HepG2 (cell line): ENCODE measurements around the gene EML2. TPM values are rescaled to one million over a fixed set of nuclear protein-coding genes. Genes with fewer than 3 reads are reported as not detected.

ENCODE experiments used
- BCL3 ChIP-seq: sonication (generic); formaldehyde crosslinking; IDR thresholded peaks from 2 replicates; pipeline ENCODE4 v1.5.1; 2020; ENCODE audit warnings: mild to moderate bottlenecking, missing genetic modification reagents, moderate library complexity
- CBFB ChIP-seq: sonication (generic); formaldehyde crosslinking; IDR thresholded peaks from 2 replicates; pipeline ENCODE4 v1.4.0; 2020; ENCODE audit warnings: missing genetic modification reagents
- ELF4 ChIP-seq: sonication (generic); formaldehyde crosslinking; IDR thresholded peaks from 2 replicates; pipeline ENCODE4 v1.5.0; 2020; ENCODE audit warnings: missing genetic modification reagents, mild to moderate bottlenecking, moderate library complexity, borderline replicate concordance
- GFI1 ChIP-seq: sonication (generic); formaldehyde crosslinking; IDR thresholded peaks from 2 replicates; pipeline ENCODE4 v1.5.0; 2020; ENCODE audit warnings: missing genetic modification reagents, mild to moderate bottlenecking, borderline replicate concordance
- HMGXB4 ChIP-seq, 2 experiments: sonication (generic) in 1 of 2; formaldehyde crosslinking in 1 of 2; IDR thresholded peaks; 2 replicates each; pipeline versions ENCODE4 v1.4.0 to v1.6.1; 2018 to 2020; ENCODE audit warnings: missing genetic modification reagents in 2 of 2, borderline replicate concordance in 1 of 2, low read depth in 1 of 2, mild to moderate bottlenecking in 1 of 2, missing biosample characterization in 1 of 2
- KAT2B ChIP-seq: fragments of 150-350 bp; IDR thresholded peaks from 2 replicates; pipeline ENCODE4 v1.6.1; 2014; ENCODE audit warnings: low read depth, low read length, borderline replicate concordance
- LCORL ChIP-seq, 2 experiments: fragments of 450-650 bp in 1 of 2; sonication (generic) in 1 of 2; formaldehyde crosslinking in 1 of 2; IDR thresholded peaks; 2 replicates each; pipeline versions ENCODE4 v1.5.0 to v1.6.1; 2017 to 2020; ENCODE audit warnings: antibody characterized with exemption in 1 of 2, missing genetic modification reagents in 1 of 2
- MIER2 ChIP-seq: IDR thresholded peaks from 2 replicates; pipeline ENCODE4 v1.6.1; 2016; ENCODE audit warnings: missing biosample characterization, missing genetic modification reagents
- NFE2L1 ChIP-seq: sonication (generic); formaldehyde crosslinking; IDR thresholded peaks from 2 replicates; pipeline ENCODE4 v1.4.0; 2020; ENCODE audit warnings: missing genetic modification reagents, mild to moderate bottlenecking, borderline replicate concordance
- NFYB ChIP-seq: sonication (generic); formaldehyde crosslinking; IDR thresholded peaks from 2 replicates; pipeline ENCODE4 v1.4.0; 2020; ENCODE audit warnings: missing genetic modification reagents
- SPEN ChIP-seq: sonication (generic); formaldehyde crosslinking; IDR thresholded peaks from 2 replicates; pipeline ENCODE4 v1.5.1; 2020; ENCODE audit warnings: low read depth, mild to moderate bottlenecking, missing genetic modification reagents
- TOE1 ChIP-seq: sonication (generic); formaldehyde crosslinking; IDR thresholded peaks from 2 replicates; pipeline ENCODE4 v1.4.0; 2020; ENCODE audit warnings: mild to moderate bottlenecking, missing genetic modification reagents
- ZBTB20 ChIP-seq: sonication (generic); formaldehyde crosslinking; IDR thresholded peaks from 2 replicates; pipeline ENCODE4 v1.8.1; 2023; ENCODE audit warnings: missing genetic modification reagents, low read depth, mild to moderate bottlenecking, borderline replicate concordance
- ZFY ChIP-seq: sonication (generic); formaldehyde crosslinking; IDR thresholded peaks from 2 replicates; pipeline ENCODE4 v1.4.0; 2020; ENCODE audit warnings: missing genetic modification reagents
- ZMYM4 ChIP-seq: sonication (generic); formaldehyde crosslinking; IDR thresholded peaks from 2 replicates; pipeline ENCODE4 v1.8.1; 2023; ENCODE audit warnings: mild to moderate bottlenecking, missing genetic modification reagents
- ZNF17 ChIP-seq: sonication (generic); formaldehyde crosslinking; IDR thresholded peaks from 2 replicates; pipeline ENCODE4 v1.5.0; 2020; ENCODE audit warnings: mild to moderate bottlenecking, missing genetic modification reagents
- ZNF234 ChIP-seq: sonication (generic); formaldehyde crosslinking; conservative IDR thresholded peaks from 2 replicates; pipeline ENCODE4 v1.5.1; 2020; ENCODE audit warnings: mild to moderate bottlenecking, missing genetic modification reagents
- ZNF256 ChIP-seq: sonication (generic); formaldehyde crosslinking; conservative IDR thresholded peaks from 2 replicates; pipeline ENCODE4 v1.4.0; 2020; ENCODE audit warnings: missing genetic modification reagents
- ZNF274 ChIP-seq: sonication (generic); formaldehyde crosslinking; IDR thresholded peaks from 2 replicates; pipeline ENCODE4 v1.5.1; 2020; ENCODE audit warnings: mild to moderate bottlenecking, missing genetic modification reagents
- ZNF530 ChIP-seq: sonication (generic); formaldehyde crosslinking; IDR thresholded peaks from 2 replicates; pipeline ENCODE4 v1.5.0; 2020; ENCODE audit warnings: low read depth, mild to moderate bottlenecking, missing genetic modification reagents
- ZNF562 ChIP-seq: sonication (generic); formaldehyde crosslinking; IDR thresholded peaks from 2 replicates; pipeline ENCODE4 v1.8.0; 2022; ENCODE audit warnings: missing genetic modification reagents, borderline replicate concordance
- ZNF607 ChIP-seq: sonication (generic); formaldehyde crosslinking; IDR thresholded peaks from 2 replicates; pipeline ENCODE4 v1.5.1; 2020; ENCODE audit warnings: missing genetic modification reagents, mild to moderate bottlenecking, borderline replicate concordance
- polyA plus RNA-seq, 8 experiments: library from polyadenylated mRNA; depleted of rRNA in 3 of 8; stranded (reverse) in 7 of 8; unstranded in 1 of 8; fragments of >200 nt; fragmentation: Illumina TruSeq in 4 of 8; extraction: Trizol in 4 of 8; gene quantifications; 2 replicates each; pipeline versions ENCODE4 v1.2.1 to v1.2.3, GENCODE V29; 2011 to 2016; ENCODE audit warnings: low read depth in 4 of 8, missing spikeins in 1 of 8, mixed read lengths in 1 of 8; ENCODE audit not compliant: insufficient read depth in 1 of 8
- total RNA-seq, 5 experiments: library from RNA; depleted of rRNA; stranded (reverse); fragments of >200 nt; fragmentation: Illumina TruSeq; extraction: Trizol; gene quantifications; 2 replicates each; pipeline ENCODE4 v1.2.3, GENCODE V29; 2016; ENCODE audit warnings: low read depth in 1 of 5
- TF ChIP-seq, protein P1 (sequence below): sonication (generic); formaldehyde crosslinking; IDR thresholded peaks from 2 replicates; pipeline ENCODE4 v1.4.0; 2020; ENCODE audit warnings: missing genetic modification reagents
- TF ChIP-seq, protein P2 (sequence below): IDR thresholded peaks from 2 replicates; pipeline ENCODE4 v1.6.1; 2016; ENCODE audit warnings: control low read depth

EML2 gene
- total and polyA plus RNA-seq, 2 of the 13 experiments (the other 11 are each of a cell fraction or from before 2014, with no cell fraction given): 7.3 to 12.9 TPM

GRCh38 chr19:45641274-45642105, 2.3 kb upstream of the EML2 start (continued):
- TF ChIP-seq, protein P1, sequence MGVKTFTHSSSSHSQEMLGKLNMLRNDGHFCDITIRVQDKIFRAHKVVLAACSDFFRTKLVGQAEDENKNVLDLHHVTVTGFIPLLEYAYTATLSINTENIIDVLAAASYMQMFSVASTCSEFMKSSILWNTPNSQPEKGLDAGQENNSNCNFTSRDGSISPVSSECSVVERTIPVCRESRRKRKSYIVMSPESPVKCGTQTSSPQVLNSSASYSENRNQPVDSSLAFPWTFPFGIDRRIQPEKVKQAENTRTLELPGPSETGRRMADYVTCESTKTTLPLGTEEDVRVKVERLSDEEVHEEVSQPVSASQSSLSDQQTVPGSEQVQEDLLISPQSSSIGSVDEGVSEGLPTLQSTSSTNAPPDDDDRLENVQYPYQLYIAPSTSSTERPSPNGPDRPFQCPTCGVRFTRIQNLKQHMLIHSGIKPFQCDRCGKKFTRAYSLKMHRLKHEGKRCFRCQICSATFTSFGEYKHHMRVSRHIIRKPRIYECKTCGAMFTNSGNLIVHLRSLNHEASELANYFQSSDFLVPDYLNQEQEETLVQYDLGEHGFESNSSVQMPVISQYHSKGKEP (CRISPR knock-in tag): no peak
- TF ChIP-seq ZNF562 (CRISPR knock-in tag) (no peak), SPEN (peak; percentile 57; the same call in 1 of the 2 replicates), ZNF17 (no peak), TOE1 (CRISPR knock-in tag) (no peak), GFI1 (CRISPR knock-in tag) (no peak), BCL3 (CRISPR knock-in tag) (no peak), ZMYM4 (CRISPR knock-in tag) (no peak), NFE2L1 (CRISPR knock-in tag) (no peak), ELF4 (CRISPR knock-in tag) (no peak), LCORL (IDR thresholded peaks at IDR 0.05) (no peak), LCORL (CRISPR knock-in tag; IDR thresholded peaks at IDR 0.05) (0 out of 2 replicates have a peak, but pooled peaks have one; percentile 45), ZNF256 (CRISPR knock-in tag) (no peak), ZNF274 (CRISPR knock-in tag) (no peak), NFYB (CRISPR knock-in tag) (no peak), CBFB (no peak), ZNF607 (CRISPR knock-in tag) (no peak; the same call in 1 of the 2 replicates), MIER2 (no peak), ZNF234 (CRISPR knock-in tag) (0 out of 2 replicates have a peak, but pooled peaks have one; percentile 11), HMGXB4 (CRISPR knock-in tag; IDR thresholded peaks at IDR 0.05; ENCODE audit: borderline replicate concordance in 1 of 2, low read depth in 1 of 2) (peak; percentile 40 to 59), KAT2B (no peak), ZNF530 (CRISPR knock-in tag) (0 out of 2 replicates have a peak, but pooled peaks have one; percentile 22), ZFY (no peak; the same call in none of the 2 replicates), ZBTB20 (CRISPR knock-in tag) (no peak)
- TF ChIP-seq, protein P2, sequence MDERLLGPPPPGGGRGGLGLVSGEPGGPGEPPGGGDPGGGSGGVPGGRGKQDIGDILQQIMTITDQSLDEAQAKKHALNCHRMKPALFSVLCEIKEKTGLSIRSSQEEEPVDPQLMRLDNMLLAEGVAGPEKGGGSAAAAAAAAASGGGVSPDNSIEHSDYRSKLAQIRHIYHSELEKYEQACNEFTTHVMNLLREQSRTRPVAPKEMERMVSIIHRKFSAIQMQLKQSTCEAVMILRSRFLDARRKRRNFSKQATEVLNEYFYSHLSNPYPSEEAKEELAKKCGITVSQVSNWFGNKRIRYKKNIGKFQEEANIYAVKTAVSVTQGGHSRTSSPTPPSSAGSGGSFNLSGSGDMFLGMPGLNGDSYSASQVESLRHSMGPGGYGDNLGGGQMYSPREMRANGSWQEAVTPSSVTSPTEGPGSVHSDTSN (CRISPR knock-in tag): no peak
